ENCODE data around the gene FBXL2. TPM values are rescaled to one million over a fixed set of nuclear protein-coding genes. Genes with fewer than 3 reads are reported as not detected.

Gene FBXL2
- total RNA-seq, 1 experiment from 2014 or later, result 6.8 TPM

GRCh38 chr3:33430571-33430970, 153.3 kb downstream of the FBXL2 start:
- no peak overlapping the region for H3K4me3 ChIP-seq
- DNase-seq, result no peak
- no peaks in the 10 kb centered on the region for H3K27me3 ChIP-seq
- H3K36me3 ChIP-seq, result no peaks in the 10 kb centered on the region
- H3K9me3 ChIP-seq, result no peaks in the 10 kb centered on the region

- Histone ChIP-seq H3K36me3 (peaks cover 2% of the 10 kb centered on the region; the same call in 1 of the 2 replicates), H3K9me3 (no peaks in the 10 kb centered on the region), H3K4me3 (no peak overlapping the region), H3K27me3 (no peaks in the 10 kb centered on the region)
- no peak for DNase-seq
Observed at GRCh38 chr3:33433843-33434242, 156.6 kb downstream of the FBXL2 start.

Other genes with a start within 250 kb of the FBXL2 start
- 23.4 and 34.4 TPM in 2 replicates for gene GLB1, start 180.3 kb upstream of the FBXL2 start, total RNA-seq (2014; rRNA removed; shearing (Covaris generic); ENCODE audit: low replicate concordance)
- 0.62 and 1.8 TPM in 2 replicates for gene TMPPE, start 180.3 kb upstream of the FBXL2 start, total RNA-seq (2014; rRNA removed; shearing (Covaris generic); ENCODE audit: low replicate concordance)
- 258 and 273 TPM in 2 replicates for gene CRTAP, start 163.4 kb upstream of the FBXL2 start, total RNA-seq (2014; rRNA removed; shearing (Covaris generic); ENCODE audit: low replicate concordance)
- 4.2 and 5.4 TPM in 2 replicates for gene SUSD5, start 58.6 kb upstream of the FBXL2 start, total RNA-seq (2014; rRNA removed; shearing (Covaris generic); ENCODE audit: low replicate concordance)
- 44.8 and 50.2 TPM in 2 replicates for gene UBP1, start 163.0 kb downstream of the FBXL2 start, total RNA-seq (2014; rRNA removed; shearing (Covaris generic); ENCODE audit: low replicate concordance)

Data from MG63 (cell line).